Nephron progenitor cell (in vitro differentiated cells): ENCODE data around the gene GAB3.
A peak's percentile ranks its signal among the peaks of the same experiment; 100 is the strongest.

Source experiments
- DNase-seq: peaks from one replicate; pipeline ENCODE4 v3.0.0; 2021
- H3K27ac Mint-ChIP-seq: 2 replicates; pipeline ENCODE4 v1.8.0; 2021; ENCODE audit warnings: mild to moderate bottlenecking, moderate library complexity, mixed read lengths
- H3K27me3 Mint-ChIP-seq: 2 replicates; pipeline ENCODE4 v1.8.0; 2021; ENCODE audit warnings: mild to moderate bottlenecking, low read depth, mixed read lengths; ENCODE audit not compliant: poor library complexity
- H3K36me3 Mint-ChIP-seq: 2 replicates; pipeline ENCODE4 v1.8.0; 2021; ENCODE audit warnings: low read depth, mixed read lengths
- H3K4me1 Mint-ChIP-seq: 2 replicates; pipeline ENCODE4 v1.8.0; 2021; ENCODE audit warnings: mixed read lengths
- H3K4me3 Mint-ChIP-seq: 2 replicates; pipeline ENCODE4 v1.8.0; 2021; ENCODE audit warnings: mild to moderate bottlenecking, moderate library complexity, mixed read lengths
- H3K9me3 Mint-ChIP-seq: 2 replicates; pipeline ENCODE4 v1.8.0; 2021; ENCODE audit warnings: mild to moderate bottlenecking, moderate library complexity, mixed read lengths
- CTCF ChIP-seq: fragments of 200-600 bp; sonication (generic); IDR thresholded peaks from 2 replicates; pipeline ENCODE4 v1.5.0; 2021; ENCODE audit warnings: antibody characterized with exemption

GAB3 gene

DNA sequence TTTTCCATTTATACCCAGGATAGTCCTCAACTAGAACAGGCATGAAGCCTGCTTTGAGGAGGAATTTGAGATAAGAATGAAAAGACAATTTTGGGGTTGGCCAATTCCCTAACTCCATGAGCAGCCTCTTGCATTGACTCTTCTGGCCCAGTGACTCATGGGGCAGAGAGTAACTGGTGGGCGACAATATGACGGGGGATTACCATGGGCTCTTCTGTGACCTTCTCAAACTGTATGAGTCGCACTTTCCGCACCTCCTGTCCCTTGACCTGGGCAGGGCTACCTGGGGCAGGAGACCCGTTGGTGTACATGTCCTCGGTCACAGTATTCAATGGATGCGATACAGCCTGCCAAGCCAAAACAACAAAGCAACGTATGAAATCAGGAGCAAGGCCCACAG lies 41.1 kb upstream of the GAB3 start:
- no peaks in the 10 kb centered on the region for H3K4me1 Mint-ChIP-seq
- no peak for TF ChIP-seq CTCF
- no peak overlapping the region for H3K27ac Mint-ChIP-seq
- H3K9me3 Mint-ChIP-seq: peaks cover 43% of the 10 kb centered on the region
- peaks cover 12% of the 10 kb centered on the region for H3K36me3 Mint-ChIP-seq
- H3K4me3 Mint-ChIP-seq: no peak overlapping the region
- peaks cover 3% of the 10 kb centered on the region for H3K27me3 Mint-ChIP-seq
- DNase-seq: no peak

- TF ChIP-seq CTCF: no peak
- no peak for DNase-seq
- Mint-ChIP-seq H3K4me1 (no peaks in the 10 kb centered on the region), H3K36me3 (peaks cover 14% of the 10 kb centered on the region), H3K27me3 (peaks cover 4% of the 10 kb centered on the region), H3K27ac (no peak overlapping the region), H3K4me3 (no peak overlapping the region), H3K9me3 (peaks cover 42% of the 10 kb centered on the region)
These were observed 40.6 kb upstream of the GAB3 start for GRCh38 chrX:154791467-154791866.

DNA sequence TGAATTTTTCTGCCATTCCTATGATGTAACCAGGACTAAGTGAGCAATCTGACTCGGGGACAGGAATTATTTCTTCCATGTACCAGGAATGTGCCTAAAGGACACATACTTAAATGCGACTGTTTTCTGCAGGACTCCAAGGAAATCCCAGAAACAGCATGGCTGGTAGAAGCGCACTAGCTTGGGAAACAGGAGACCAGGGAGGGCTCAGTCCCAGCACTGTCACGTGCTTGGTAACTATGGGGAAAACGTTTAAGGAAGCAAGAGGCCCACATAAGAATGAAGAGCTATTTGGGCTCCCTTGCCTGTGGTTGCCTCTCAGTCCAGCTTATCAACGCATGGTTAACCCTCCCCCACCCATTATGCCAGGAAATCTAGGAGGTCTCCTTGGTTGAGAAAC lies 34.8 kb upstream of the GAB3 start:
- peaks cover 4% of the 10 kb centered on the region for H3K27me3 Mint-ChIP-seq
- no peak overlapping the region for H3K4me3 Mint-ChIP-seq
- TF ChIP-seq CTCF: no peak
- H3K4me1 Mint-ChIP-seq: no peaks in the 10 kb centered on the region
- DNase-seq: no peak
- H3K27ac Mint-ChIP-seq: no peak overlapping the region
- peaks cover 56% of the 10 kb centered on the region for H3K9me3 Mint-ChIP-seq
- peaks cover 30% of the 10 kb centered on the region for H3K36me3 Mint-ChIP-seq

DNA sequence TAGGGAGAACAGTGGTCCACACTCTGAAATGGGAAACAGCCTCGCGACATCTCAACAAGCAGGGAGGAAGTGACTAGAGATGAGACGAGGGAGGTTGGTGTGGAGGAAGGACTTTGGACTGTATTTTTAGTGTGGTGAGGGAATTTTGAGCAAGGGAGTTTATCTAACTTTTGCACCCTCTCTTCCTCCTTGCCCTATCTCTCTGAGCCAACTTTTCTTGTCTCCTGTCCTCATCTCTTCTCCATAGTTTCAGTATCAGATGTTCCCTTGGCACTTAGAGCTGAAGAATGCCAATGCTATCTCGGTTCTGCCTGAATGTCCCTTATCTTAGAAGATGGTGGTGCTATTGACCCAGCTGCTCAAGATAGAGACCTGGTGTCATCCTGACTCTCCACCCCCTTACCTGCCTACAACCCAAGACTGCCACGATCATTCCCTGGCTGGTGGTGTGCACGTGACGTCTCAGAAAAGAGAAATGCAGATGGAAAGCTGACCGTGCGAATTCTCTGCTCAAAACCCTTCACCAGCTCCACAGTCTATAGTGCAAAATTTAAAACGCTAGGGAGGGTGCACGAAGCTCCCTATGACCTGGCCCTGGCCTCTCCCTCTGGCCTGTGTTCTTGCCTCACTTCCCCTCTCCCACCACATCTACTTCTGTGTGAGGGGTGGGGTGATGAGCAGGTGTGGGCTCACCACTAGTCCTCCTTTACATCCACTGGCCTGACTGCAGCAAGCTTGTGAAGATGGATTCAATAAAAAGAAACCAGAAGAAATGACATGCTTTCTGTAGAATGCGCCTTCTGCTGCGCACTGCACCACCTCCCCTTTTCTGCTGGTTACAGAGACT lies 33.5 kb upstream of the GAB3 start:
- Mint-ChIP-seq H3K4me1 (no peaks in the 10 kb centered on the region), H3K9me3 (peaks cover 48% of the 10 kb centered on the region), H3K27me3 (peaks cover 4% of the 10 kb centered on the region), H3K4me3 (no peak overlapping the region), H3K36me3 (peaks cover 25% of the 10 kb centered on the region), H3K27ac (no peak overlapping the region)
- TF ChIP-seq CTCF: no peak
- DNase-seq: no peak

GRCh38 chrX:154780968-154781367 lies 30.1 kb upstream of the GAB3 start:
- Mint-ChIP-seq H3K27me3 (peaks cover 5% of the 10 kb centered on the region), H3K4me1 (no peaks in the 10 kb centered on the region), H3K9me3 (peaks cover 49% of the 10 kb centered on the region), H3K4me3 (no peak overlapping the region), H3K36me3 (peaks cover 35% of the 10 kb centered on the region), H3K27ac (no peak overlapping the region)
- TF ChIP-seq CTCF: no peak
- no peak for DNase-seq

- peaks cover 5% of the 10 kb centered on the region for H3K27me3 Mint-ChIP-seq
These were observed 28.4 kb upstream of the GAB3 start for GRCh38 chrX:154779261-154779660.

More at GRCh38 chrX:154779261-154779660, 28.4 kb upstream of the GAB3 start:
- H3K9me3 Mint-ChIP-seq: peaks cover 46% of the 10 kb centered on the region
- DNase-seq: no peak
- peak overlapping the region; percentile 45 for H3K27ac Mint-ChIP-seq
- H3K4me3 Mint-ChIP-seq: no peak overlapping the region
- H3K36me3 Mint-ChIP-seq: peaks cover 44% of the 10 kb centered on the region
- no peaks in the 10 kb centered on the region for H3K4me1 Mint-ChIP-seq
- no peak for TF ChIP-seq CTCF
